ENCODE measurements around the gene NATD1.

The NATD1 gene

DNA sequence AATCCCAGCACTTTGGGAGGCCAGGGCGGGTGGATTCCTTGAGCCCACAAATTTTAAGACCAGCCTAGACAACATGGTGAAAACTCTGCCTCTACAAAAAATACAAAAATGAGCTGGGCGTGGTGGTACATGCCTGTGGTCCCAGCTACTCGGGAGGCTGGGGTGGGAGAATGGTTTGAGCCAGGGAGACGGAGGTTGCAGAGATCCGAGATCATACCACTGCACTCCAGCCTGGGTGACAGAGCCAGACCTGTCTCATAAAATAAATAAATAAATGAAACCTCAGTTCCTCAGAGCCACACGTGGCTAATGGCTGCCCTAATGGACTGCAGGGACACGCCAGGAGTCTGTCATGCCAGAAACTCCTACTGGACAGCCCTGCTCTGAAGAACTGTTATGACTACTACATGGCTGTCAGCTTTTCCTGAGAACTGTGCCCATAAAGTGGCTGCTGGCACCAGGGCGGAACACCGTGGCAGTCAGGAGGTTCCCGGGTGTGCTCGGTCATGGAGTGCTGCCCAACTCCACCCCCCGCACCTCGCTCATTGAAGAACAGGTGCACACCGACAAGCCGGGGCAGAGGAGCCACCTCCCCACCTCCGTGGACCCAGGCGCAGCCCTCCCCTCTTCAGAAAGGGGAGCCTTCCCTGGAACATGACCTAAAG is 43.6 kb downstream of the NATD1 start:
- DNase-seq (ENCODE audit: low read depth): no peak
- TF ChIP-seq, protein P1, sequence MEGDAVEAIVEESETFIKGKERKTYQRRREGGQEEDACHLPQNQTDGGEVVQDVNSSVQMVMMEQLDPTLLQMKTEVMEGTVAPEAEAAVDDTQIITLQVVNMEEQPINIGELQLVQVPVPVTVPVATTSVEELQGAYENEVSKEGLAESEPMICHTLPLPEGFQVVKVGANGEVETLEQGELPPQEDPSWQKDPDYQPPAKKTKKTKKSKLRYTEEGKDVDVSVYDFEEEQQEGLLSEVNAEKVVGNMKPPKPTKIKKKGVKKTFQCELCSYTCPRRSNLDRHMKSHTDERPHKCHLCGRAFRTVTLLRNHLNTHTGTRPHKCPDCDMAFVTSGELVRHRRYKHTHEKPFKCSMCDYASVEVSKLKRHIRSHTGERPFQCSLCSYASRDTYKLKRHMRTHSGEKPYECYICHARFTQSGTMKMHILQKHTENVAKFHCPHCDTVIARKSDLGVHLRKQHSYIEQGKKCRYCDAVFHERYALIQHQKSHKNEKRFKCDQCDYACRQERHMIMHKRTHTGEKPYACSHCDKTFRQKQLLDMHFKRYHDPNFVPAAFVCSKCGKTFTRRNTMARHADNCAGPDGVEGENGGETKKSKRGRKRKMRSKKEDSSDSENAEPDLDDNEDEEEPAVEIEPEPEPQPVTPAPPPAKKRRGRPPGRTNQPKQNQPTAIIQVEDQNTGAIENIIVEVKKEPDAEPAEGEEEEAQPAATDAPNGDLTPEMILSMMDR (IDR thresholded peaks at IDR 0.05; ENCODE audit: low read length, missing control alignments): no peak
- no peak overlapping the region for H3K4me3 ChIP-seq (replicated peaks; ENCODE audit: low read depth, low read length)

DNA sequence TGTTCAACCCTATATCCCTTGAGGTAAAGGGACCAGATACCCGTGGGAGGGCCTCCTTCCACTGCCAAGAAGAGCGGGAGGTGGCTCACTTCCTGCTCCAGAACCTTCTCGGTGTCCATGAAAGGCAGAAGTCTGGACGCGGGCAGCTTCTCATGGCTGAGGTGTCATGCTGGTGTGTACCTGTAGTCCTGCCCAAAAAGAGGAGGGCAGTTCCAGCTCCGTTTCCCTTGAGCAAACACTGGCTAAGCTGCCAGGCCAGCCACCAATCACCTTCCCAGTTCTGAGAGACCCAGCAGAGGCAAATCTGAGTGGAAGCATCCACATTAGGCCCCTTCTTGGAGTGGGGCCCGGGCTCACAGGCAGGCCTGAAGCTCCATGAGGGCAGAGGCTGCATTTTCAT is 44.9 kb downstream of the NATD1 start:
- DNase-seq (ENCODE audit: low read depth): no peak
- no peak overlapping the region for H3K4me3 ChIP-seq (replicated peaks; ENCODE audit: low read depth, low read length)
- TF ChIP-seq, protein P1 (IDR thresholded peaks at IDR 0.05; ENCODE audit: low read length, missing control alignments): no peak

DNA sequence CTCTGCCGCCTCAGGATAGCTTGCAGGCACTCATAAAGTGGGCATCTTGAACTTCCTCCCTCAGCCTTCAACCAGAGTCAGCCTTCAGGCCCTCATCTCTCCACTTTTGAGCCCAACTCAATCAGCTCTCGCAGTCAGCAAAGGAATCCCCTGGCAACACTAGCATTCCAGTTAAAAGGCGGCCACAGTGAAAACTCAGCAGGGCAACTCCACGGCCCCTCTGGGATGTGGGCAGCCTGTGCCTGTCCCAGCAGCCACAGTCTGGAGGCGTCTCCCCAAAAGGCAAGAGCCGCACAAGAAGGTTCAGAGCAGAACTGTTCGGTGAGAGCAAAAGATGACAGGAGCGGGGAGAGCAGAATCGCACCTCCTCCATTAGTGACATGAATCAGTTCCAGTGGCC is 48.3 kb downstream of the NATD1 start:
- DNase-seq (ENCODE audit: low read depth): no peak
- H3K4me3 ChIP-seq (replicated peaks; ENCODE audit: low read depth, low read length): no peak overlapping the region
- TF ChIP-seq, protein P1 (IDR thresholded peaks at IDR 0.05; ENCODE audit: low read length, missing control alignments): no peak

DNA sequence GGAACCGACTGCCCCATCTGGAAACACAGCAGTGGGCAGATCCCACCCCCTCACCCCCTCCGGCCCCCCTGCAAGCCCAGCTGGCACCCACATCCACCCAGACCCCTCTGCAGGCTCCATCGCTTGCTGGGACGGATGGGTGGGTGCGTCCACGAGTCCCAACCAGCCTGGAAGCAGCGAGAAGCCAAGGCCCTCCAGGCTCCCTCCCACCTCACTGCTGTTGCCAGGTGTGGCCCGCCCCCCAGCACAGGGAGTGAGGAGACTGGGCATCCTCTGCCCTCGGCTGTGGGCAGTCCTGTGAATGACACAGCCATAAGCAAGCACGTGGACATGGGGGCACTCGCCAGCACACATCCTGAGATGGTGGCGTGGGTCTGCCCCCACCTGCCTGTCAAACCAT is 50.7 kb downstream of the NATD1 start:
- no peak for DNase-seq (ENCODE audit: low read depth)
- TF ChIP-seq, protein P1 (IDR thresholded peaks at IDR 0.05; ENCODE audit: low read length, missing control alignments): no peak
- no peak overlapping the region for H3K4me3 ChIP-seq (replicated peaks; ENCODE audit: low read depth, low read length)

DNA sequence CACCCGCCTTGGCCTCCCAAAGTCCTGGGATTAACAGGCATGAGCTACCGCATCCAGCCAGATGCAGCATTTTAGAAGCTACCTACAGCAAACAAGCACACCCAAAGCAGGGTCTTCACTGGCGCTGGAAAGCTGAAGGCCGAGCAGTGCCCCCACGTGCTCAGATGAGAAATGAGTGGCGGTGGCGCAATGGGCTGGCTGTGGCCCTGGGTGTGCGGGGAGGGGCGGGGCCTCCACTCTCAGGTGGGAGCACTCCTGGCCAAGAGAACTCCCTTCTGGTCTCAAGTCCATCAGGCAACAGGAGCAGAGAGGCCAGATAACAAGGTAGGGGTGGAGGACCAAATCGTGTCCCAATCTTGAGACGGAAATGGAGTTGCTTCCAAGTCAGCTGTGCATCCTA is 51.3 kb downstream of the NATD1 start:
- no peak for DNase-seq (ENCODE audit: low read depth)
- no peak overlapping the region for H3K4me3 ChIP-seq (replicated peaks; ENCODE audit: low read depth, low read length)
- TF ChIP-seq, protein P1 (IDR thresholded peaks at IDR 0.05; ENCODE audit: low read length, missing control alignments): no peak

DNA sequence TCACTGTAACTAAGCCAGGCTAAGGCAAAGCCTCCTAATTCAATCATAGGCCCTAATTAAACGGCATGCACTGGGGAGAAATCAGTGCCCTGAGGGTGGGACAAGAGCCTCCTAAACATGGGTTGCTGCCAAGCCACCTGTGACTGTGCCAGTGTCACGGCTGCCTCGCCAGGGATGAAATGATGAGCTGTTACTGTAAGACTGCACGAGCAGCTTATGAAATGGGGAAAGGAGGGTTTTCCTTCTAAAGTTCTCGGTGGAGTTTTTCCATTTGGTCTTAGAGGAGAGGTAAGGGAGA is 52.0 kb downstream of the NATD1 start:
- no peak overlapping the region for H3K4me3 ChIP-seq (replicated peaks; ENCODE audit: low read depth, low read length)
- TF ChIP-seq, protein P1 (IDR thresholded peaks at IDR 0.05; ENCODE audit: low read length, missing control alignments): no peak
- no peak for DNase-seq (ENCODE audit: low read depth)

DNA sequence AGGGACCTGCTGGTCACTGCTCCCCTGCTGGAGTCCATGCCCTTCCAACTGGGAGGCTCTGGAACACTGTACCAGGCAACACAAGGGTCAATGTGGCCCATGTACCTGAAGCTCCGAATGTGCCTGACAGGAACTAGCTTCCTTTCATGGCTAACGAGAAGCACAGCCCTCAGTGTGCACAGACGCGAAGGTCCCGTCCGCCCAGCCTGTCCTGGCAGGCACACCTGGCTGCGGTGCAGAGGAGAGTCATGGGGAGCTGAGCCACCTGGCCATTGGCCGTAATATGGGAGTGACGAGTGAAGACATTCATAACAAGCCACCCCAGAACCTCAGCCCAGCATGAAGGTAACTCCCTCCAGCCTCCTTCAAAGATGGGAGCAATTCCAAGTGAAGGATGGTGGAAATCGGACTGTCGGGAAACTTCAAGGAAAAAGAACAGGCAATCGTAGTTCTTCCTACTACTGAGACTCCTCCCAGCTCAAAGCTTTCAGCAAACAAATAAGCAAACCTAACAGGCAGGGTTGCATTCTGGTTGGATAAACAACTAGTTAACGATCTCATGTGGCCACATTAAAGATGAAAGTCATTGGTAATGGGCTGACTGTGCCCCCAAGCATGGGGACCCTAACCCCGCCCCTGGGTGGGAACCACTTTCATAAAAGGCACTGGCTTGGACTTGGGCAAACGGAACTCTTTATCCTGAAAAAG is 52.5 kb downstream of the NATD1 start:
- DNase-seq (ENCODE audit: low read depth): no peak
- no peak overlapping the region for H3K4me3 ChIP-seq (replicated peaks; ENCODE audit: low read depth, low read length)
- TF ChIP-seq, protein P1 (IDR thresholded peaks at IDR 0.05; ENCODE audit: low read length, missing control alignments): no peak

Data from fibroblast of pulmonary artery (primary cell).